HepG2 (cell line): ENCODE data around the gene DSN1. TPM values are rescaled to one million over a fixed set of nuclear protein-coding genes. Genes with fewer than 3 reads are reported as not detected.

Experiments used
- ATAC-seq: fragments of 200-7000 bp; cut with Tn5 transposase; 3 replicates; pipeline ENCODE4 v1.9.1; 2020; ENCODE audit warnings: mild to moderate bottlenecking, moderate library complexity
- BruUV-seq: library from RNA; stranded (reverse); fragments of 400-500 nt; replicated peaks from 2 replicates; lab custom pipeline; 2021; lab: Mats Ljungman, UMichigan
- CTCF ChIA-PET: fragments of 300-600 bp; formaldehyde crosslinking; extraction: SDS; loops from one replicate; lab custom pipeline; 2021; ENCODE audit warnings: low total read pairs, inconsistent platforms, low intra/inter-chr PET ratio; lab: Yijun Ruan, JAX
- POLR2A ChIA-PET: fragments of 350-600 bp; sonication (Branson Sonifier 250); formaldehyde crosslinking; loops from one replicate; lab custom pipeline; 2020; ENCODE audit warnings: antibody characterized with exemption, inconsistent platforms; lab: Yijun Ruan, JAX
- DNase-seq: peaks from one replicate; pipeline ENCODE4 v3.0.0-alpha.2; 2015; ENCODE audit warnings: low spot score
- FAIRE-seq: peaks from 3 replicates; lab custom pipeline; 2011; peaks lifted over from hg19 to GRCh38; lab: Jason Lieb, UNC
- H2AFZ ChIP-seq: one replicate; pipeline ENCODE4 v1.6.1; 2011; ENCODE audit warnings: low read length, inconsistent platforms
- H3K27ac ChIP-seq: fragments of 300-600 bp; 3 replicates; pipeline ENCODE4 v1.8.0; 2011; ENCODE audit warnings: mixed run types, mild to moderate bottlenecking, mixed read lengths, low read length, inconsistent platforms; ENCODE audit not compliant: insufficient read depth; ENCODE audit errors: extremely low read length
- H3K27me3 ChIP-seq, 2 experiments: fragments of 200-600 bp in 1 of 2; 2 replicates in 1 of 2; 3 replicates in 1 of 2; pipeline versions ENCODE4 v1.6.0 to v1.8.0; 2011; ENCODE audit warnings: low read length in 2 of 2, mild to moderate bottlenecking in 2 of 2, moderate library complexity in 2 of 2, inconsistent platforms in 1 of 2; ENCODE audit not compliant: insufficient read depth in 2 of 2, control insufficient read depth in 1 of 2
- H3K36me3 ChIP-seq, 2 experiments: fragments of 200-600 bp in 1 of 2; replicated peaks in 1 of 2; 2 replicates in 1 of 2; 3 replicates in 1 of 2; pipeline versions ENCODE4 v1.5.1 to v1.8.0; 2011; ENCODE audit warnings: low read length in 2 of 2, inconsistent platforms in 1 of 2; ENCODE audit not compliant: insufficient read depth in 2 of 2, control insufficient read depth in 1 of 2
- H3K4me1 ChIP-seq: 2 replicates; pipeline ENCODE4 v1.5.1; 2012; ENCODE audit warnings: low read length, inconsistent platforms; ENCODE audit not compliant: insufficient read depth
- H3K4me2 ChIP-seq: 2 replicates; pipeline ENCODE4 v1.6.0; 2011; ENCODE audit warnings: low read depth, low read length, inconsistent platforms
- H3K4me3 ChIP-seq, 3 experiments: fragments of 200-600 bp in 1 of 3; sonication (generic), shearing (Covaris generic) in 1 of 3; replicated peaks in 1 of 3; 2 replicates each; pipeline ENCODE4 v1.5.1; 2011 to 2016; ENCODE audit warnings: low read length in 3 of 3, inconsistent platforms in 2 of 3, low read depth in 2 of 3, mild to moderate bottlenecking in 2 of 3, control low read depth in 1 of 3, mixed read lengths in 1 of 3; ENCODE audit not compliant: insufficient read depth in 1 of 3
- H3K79me2 ChIP-seq: one replicate; pipeline ENCODE4 v1.6.1; 2011; ENCODE audit warnings: low read length, inconsistent platforms; ENCODE audit not compliant: insufficient read depth
- H3K9ac ChIP-seq: 2 replicates; pipeline ENCODE4 v1.6.0; 2011; ENCODE audit warnings: mild to moderate bottlenecking, low read depth, low read length, inconsistent platforms; ENCODE audit not compliant: insufficient read depth
- H3K9me3 ChIP-seq: 2 replicates; pipeline ENCODE4 v1.5.1; 2012; ENCODE audit warnings: mild to moderate bottlenecking, low read length
- H4K20me1 ChIP-seq: 2 replicates; pipeline ENCODE4 v1.6.0; 2011; ENCODE audit warnings: inconsistent platforms, mild to moderate bottlenecking, low read length, moderate library complexity; ENCODE audit not compliant: insufficient read depth
- ETS1 ChIP-seq: sonication (generic); formaldehyde crosslinking; IDR thresholded peaks from 2 replicates; pipeline ENCODE4 v1.4.0; 2020; ENCODE audit warnings: missing genetic modification reagents
- HINFP ChIP-seq: sonication (generic); formaldehyde crosslinking; IDR thresholded peaks from 2 replicates; pipeline ENCODE4 v1.4.0; 2020; ENCODE audit warnings: low read depth, mild to moderate bottlenecking, missing genetic modification reagents
- MAFK ChIP-seq, 2 experiments: IDR thresholded peaks in 1 of 2; conservative IDR thresholded peaks in 1 of 2; 2 replicates each; pipeline ENCODE4 v1.6.1; 2011; ENCODE audit warnings: improper control_type of control experiment in 2 of 2, low read length in 2 of 2
- MIXL1 ChIP-seq: IDR thresholded peaks from 2 replicates; pipeline ENCODE4 v1.6.1; 2016
- NFYB ChIP-seq: sonication (generic); formaldehyde crosslinking; IDR thresholded peaks from 2 replicates; pipeline ENCODE4 v1.4.0; 2020; ENCODE audit warnings: missing genetic modification reagents
- PBX2 ChIP-seq: IDR thresholded peaks from 2 replicates; pipeline ENCODE4 v1.6.1; 2016; ENCODE audit warnings: control low read depth
- REPIN1 ChIP-seq: sonication (generic); formaldehyde crosslinking; IDR thresholded peaks from 2 replicates; pipeline ENCODE4 v1.8.0; 2022; ENCODE audit warnings: missing genetic modification reagents, low read depth, mild to moderate bottlenecking, borderline replicate concordance
- RORA ChIP-seq: sonication (generic); formaldehyde crosslinking; IDR thresholded peaks from 2 replicates; pipeline ENCODE4 v1.5.0; 2020; ENCODE audit warnings: mild to moderate bottlenecking, missing genetic modification reagents, moderate library complexity
- RXRA ChIP-seq: sonication (generic); formaldehyde crosslinking; IDR thresholded peaks from 2 replicates; pipeline ENCODE4 v1.5.1; 2020; ENCODE audit warnings: missing genetic modification reagents
- SAFB2 ChIP-seq: sonication (generic); formaldehyde crosslinking; IDR thresholded peaks from 2 replicates; pipeline ENCODE4 v1.5.1; 2020; ENCODE audit warnings: missing genetic modification reagents, low read depth, mild to moderate bottlenecking, borderline replicate concordance
- SMAD9 ChIP-seq: sonication (generic); formaldehyde crosslinking; IDR thresholded peaks from 2 replicates; pipeline ENCODE4 v1.5.1; 2020; ENCODE audit warnings: mild to moderate bottlenecking, missing genetic modification reagents
- SP140L ChIP-seq: sonication (generic); formaldehyde crosslinking; IDR thresholded peaks from 2 replicates; pipeline ENCODE4 v1.4.0; 2020; ENCODE audit warnings: missing genetic modification reagents, borderline replicate concordance
- TBX3 ChIP-seq: fragments of 450-650 bp; IDR thresholded peaks from 2 replicates; pipeline ENCODE4 v1.6.1; 2017; ENCODE audit warnings: antibody characterized with exemption, mild to moderate bottlenecking, inconsistent platforms, borderline replicate concordance
- ZBTB42 ChIP-seq: sonication (generic); formaldehyde crosslinking; IDR thresholded peaks from 2 replicates; pipeline ENCODE4 v1.5.0; 2020; ENCODE audit warnings: mild to moderate bottlenecking, missing genetic modification reagents
- ZKSCAN1 ChIP-seq: fragments of 150-350 bp; IDR thresholded peaks from 2 replicates; pipeline ENCODE4 v1.6.1; 2014; ENCODE audit warnings: low read length
- ZNF256 ChIP-seq: sonication (generic); formaldehyde crosslinking; conservative IDR thresholded peaks from 2 replicates; pipeline ENCODE4 v1.4.0; 2020; ENCODE audit warnings: missing genetic modification reagents
- ZNF616 ChIP-seq: sonication (generic); formaldehyde crosslinking; IDR thresholded peaks from 2 replicates; pipeline ENCODE4 v1.5.0; 2020; ENCODE audit warnings: low read depth, mild to moderate bottlenecking, missing genetic modification reagents
- WGBS: methylation state at CpG from one replicate; pipeline ENCODE4 v1.1.6; 2017; ENCODE audit warnings: low lambda C conversion rate; 5-methylcytosine and 5-hydroxymethylcytosine counted together
- in situ Hi-C: cut with HindIII; loops from 2 replicates; pipeline ENCODE4 v1.10.0; 2017; ENCODE audit warnings: low pct_unique_long_range_greater_than_20kb; ENCODE audit not compliant: extremely low pct_ligation_motif_present
- intact Hi-C: fragments of 100-400 bp; cut with micrococcal nuclease; formaldehyde crosslinking; loops from one replicate; pipeline ENCODE4 v1.10.0; 2022; ENCODE audit not compliant: unreplicated experiment
- polyA plus RNA-seq, 8 experiments: library from polyadenylated mRNA; depleted of rRNA in 3 of 8; stranded (reverse) in 7 of 8; unstranded in 1 of 8; fragments of >200 nt; fragmentation: Illumina TruSeq in 4 of 8; extraction: Trizol in 4 of 8; gene quantifications; 2 replicates each; pipeline versions ENCODE4 v1.2.1 to v1.2.3, GENCODE V29; 2011 to 2016; ENCODE audit warnings: low read depth in 4 of 8, missing spikeins in 1 of 8, mixed read lengths in 1 of 8; ENCODE audit not compliant: insufficient read depth in 1 of 8
- total RNA-seq, 5 experiments: library from RNA; depleted of rRNA; stranded (reverse); fragments of >200 nt; fragmentation: Illumina TruSeq; extraction: Trizol; gene quantifications; 2 replicates each; pipeline ENCODE4 v1.2.3, GENCODE V29; 2016; ENCODE audit warnings: low read depth in 1 of 5

Gene DSN1
- total and polyA plus RNA-seq, 2 of the 13 experiments (the other 11 are each of a cell fraction or from before 2014, with no cell fraction given) = 18.7 to 53.7 TPM

DNA sequence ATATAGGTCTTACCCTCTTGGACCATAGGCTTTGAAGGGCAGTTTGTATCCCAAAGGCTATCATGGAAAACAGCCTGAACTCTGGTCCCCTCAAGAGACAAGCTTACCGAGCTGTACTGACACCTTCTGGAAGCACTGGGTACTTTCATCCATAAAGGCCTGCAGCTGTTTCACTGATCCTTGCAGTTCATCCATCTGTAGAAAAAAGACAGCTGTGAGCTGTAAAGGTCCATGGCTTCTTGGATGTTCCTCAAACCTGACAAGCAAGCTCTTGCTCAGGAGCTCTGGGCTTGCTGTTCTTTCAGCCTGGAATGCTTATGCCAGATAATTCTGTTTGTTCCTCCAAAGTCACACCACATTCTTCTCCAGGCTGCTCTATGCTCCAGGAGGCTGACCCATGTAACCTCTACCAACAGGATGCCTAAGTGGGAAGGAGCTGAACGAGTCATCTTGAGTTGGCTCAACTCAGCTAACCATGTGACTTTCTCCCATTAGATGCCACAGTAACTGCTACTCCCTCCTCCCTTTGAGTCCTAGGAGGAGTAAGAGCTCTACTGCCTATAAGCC is 18.8 kb downstream of the DSN1 start (continued):
- TF ChIP-seq SAFB2 (CRISPR knock-in tag) (no peak), REPIN1 (CRISPR knock-in tag) (no peak), PBX2 (CRISPR knock-in tag) (no peak)
- TF ChIP-seq, all 625 proteins: peak for 83

DNA sequence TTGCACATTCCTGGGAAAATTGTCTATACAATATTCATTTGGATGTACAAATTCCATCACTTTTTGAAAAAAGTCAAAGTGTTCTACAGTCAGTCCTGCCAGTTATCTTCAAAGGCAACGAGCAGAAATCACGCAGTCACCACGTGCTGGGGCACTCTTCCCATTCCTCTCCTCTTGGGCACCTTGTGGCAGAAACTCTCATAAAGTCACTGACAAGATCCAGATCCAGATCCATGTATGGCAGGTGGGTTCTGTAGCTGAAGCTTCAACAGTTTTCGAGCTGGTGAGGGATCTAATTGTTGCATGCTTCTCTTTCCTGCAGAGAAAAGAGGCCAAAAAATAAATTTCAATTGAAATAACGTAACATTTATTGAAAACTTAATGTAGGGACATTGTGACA is 21.0 kb downstream of the DSN1 start:
- H3K4me1 ChIP-seq = peaks cover 8% of the 10 kb centered on the region; the same call in 1 of the 2 replicates
- ChIA-PET CTCF (no interaction called here), POLR2A (no interaction called here)
- no peak overlapping the region for H3K4me2 ChIP-seq
- no peak overlapping the region for H3K27ac ChIP-seq
- in situ Hi-C loops (loop anchor here (5.0 kb wide), 1 partner anchor 140 kb away; no protein-coding TSS in a partner anchor), intact Hi-C loops (loop anchor here (10.0 kb wide), 1 partner anchor 198 kb away; no protein-coding TSS in a partner anchor)
- no peak overlapping the region for H3K4me3 ChIP-seq
- no peaks in the 10 kb centered on the region for H3K79me2 ChIP-seq
- no peak overlapping the region for H2AFZ ChIP-seq
- H3K9me3 ChIP-seq = no peaks in the 10 kb centered on the region
- no peak overlapping the region for H3K9ac ChIP-seq
- no peaks in the 10 kb centered on the region for H4K20me1 ChIP-seq
- ATAC-seq = no peak
- 96% methylated on average over 5 of the region's 5 CpGs for WGBS
- no TSS peak for BruUV-seq
- peaks cover 19 to 43% of the 10 kb centered on the region in 2 experiments for H3K36me3 ChIP-seq
- H3K27me3 ChIP-seq = no peaks in the 10 kb centered on the region
- DNase-seq = no peak
- TF ChIP-seq ZBTB42 (CRISPR knock-in tag) (no peak), ZKSCAN1 (no peak), RXRA (CRISPR knock-in tag) (no peak), NFYB (CRISPR knock-in tag) (no peak), ETS1 (no peak), ZNF616 (no peak), RORA (CRISPR knock-in tag) (no peak), TBX3 (no peak), ZNF256 (no peak), MIXL1 (no peak), SMAD9 (no peak), SP140L (no peak), MAFK (conservative IDR thresholded peaks at IDR 0.05 in 1 of 2, IDR thresholded peaks at IDR 0.05 in 1 of 2; ENCODE audit: low read length in 2 of 2) (no peak), HINFP (CRISPR knock-in tag) (no peak)
- no peak for FAIRE-seq
